HG02885 (cell line): ENCODE measurements around the gene PKP1.

Experiments
- ATAC-seq: cut with Tn5 transposase; IDR thresholded peaks from one replicate; pipeline ENCODE4 v1.9.1; 2021; ENCODE audit warnings: mild to moderate bottlenecking; ENCODE audit not compliant: unreplicated experiment, poor library complexity

PKP1 gene

DNA sequence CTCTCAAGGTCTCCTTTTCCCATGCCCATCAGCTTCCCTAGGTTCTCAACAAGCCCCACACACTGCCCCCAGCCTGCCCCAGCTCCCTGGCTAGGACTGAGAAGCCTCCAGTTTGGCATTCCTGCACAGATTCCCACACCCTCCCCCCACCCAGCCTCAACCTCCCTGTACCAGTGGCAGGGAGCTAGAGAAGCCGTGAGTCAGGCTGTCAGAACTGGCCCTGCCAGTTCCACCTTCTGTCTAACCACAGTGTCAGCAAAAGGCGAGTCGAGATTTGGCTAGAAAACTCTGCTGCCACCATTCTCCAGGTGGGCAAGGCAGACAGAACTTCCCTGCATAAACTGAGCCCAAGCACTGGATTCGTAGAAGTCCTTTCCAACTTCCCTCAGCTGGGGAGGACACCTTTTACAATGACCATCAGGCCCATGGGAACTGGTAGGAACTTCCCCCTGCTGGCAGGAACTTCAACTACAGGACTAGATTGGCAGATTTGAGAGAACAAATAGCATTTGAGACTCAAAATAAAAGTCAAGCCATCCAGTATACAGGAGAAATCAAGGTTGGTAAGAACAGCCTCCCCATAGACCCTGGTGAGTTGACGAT is 63.1 kb downstream of the PKP1 start:
- ATAC-seq = no peak

DNA sequence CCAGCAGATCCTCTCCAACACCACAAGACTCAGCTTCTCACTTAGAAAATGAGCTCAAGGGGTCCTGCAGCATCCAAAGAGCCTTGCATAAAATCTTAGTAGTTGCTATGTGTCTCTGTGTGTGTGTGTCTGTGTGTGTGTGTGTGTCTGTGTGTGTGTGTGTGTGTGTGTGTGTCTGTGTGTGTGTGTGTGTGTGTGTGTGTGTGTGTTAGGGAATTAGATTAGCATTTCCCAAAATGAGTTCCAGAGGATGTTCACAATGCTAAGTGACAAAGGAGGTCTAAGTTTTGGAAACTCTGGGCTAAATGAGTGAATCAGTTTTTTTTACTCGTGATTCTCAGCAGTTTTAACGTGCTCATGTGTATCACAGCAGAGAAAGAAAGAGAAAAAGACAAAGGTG is 63.7 kb downstream of the PKP1 start:
- ATAC-seq = no peak

DNA sequence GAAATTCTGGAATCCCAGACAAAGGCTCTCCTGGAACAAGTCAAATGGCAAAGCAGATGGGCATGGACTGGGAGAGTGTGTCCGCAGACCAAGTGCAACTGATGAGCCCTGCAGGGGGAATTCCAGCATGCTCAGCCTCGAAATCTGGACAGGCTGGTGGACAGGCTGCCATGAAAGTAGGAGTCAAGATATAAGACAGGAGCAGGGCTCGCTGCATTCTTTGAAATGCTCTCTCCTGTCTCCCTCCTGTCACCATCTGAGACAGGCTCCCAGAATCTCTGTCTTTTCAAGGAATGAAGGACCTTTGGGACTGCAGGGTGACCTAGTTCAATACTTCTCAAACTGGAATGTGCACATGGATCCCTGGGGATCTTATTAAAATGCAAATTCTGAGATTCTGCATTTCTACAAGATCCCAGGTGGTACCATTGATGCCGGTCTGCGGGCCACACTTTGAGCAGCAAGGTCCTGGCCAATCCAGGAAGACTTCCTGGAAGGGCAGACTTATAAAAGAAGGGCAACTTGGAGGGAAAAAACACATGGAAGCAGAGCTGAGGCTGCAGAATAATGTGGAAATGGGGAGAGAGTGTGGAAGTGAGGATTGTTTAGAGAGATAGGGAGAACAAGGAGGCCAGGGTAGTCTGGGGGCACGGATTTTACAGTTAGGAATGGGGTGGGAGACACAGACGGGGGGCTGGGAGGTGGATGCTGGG is 64.3 kb downstream of the PKP1 start:
- ATAC-seq = no peak

DNA sequence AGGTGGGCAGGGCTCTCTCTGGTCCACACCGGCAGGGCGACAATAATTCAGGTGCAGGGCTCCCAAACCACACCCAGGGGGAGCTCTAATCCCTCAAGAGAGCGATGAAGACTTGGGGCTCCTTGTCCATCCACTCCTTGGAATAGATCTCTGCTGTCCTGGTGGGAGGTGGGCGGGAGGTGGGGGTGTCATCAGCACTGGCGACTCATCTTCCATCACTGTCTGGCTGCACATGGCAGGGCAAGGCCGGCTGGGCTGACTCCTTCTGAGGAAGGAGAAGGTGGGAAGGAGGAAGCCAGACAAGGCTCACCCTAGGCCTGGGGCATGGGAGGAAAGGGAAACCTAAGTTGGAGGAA is 64.9 kb downstream of the PKP1 start:
- peak; percentile 45 for ATAC-seq

DNA sequence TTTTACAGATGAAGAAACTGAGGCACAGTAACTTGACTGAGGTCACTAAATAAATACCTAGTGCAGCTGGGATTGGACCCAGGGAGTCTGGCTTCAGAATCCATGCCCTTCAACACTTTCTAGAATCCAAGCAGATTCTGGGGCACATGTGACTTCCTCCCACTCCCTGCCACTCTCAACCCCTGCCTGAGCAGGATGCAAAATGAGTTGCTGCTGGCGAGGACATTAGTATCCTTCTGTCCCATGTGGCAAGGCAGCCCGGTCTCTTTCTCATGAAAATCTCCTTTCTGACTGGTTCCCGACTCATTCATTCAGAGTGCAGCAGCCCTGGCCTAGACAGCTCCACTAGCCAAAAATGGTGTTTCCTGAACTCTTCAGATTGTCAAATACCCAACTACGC is 65.8 kb downstream of the PKP1 start:
- ATAC-seq = no peak

DNA sequence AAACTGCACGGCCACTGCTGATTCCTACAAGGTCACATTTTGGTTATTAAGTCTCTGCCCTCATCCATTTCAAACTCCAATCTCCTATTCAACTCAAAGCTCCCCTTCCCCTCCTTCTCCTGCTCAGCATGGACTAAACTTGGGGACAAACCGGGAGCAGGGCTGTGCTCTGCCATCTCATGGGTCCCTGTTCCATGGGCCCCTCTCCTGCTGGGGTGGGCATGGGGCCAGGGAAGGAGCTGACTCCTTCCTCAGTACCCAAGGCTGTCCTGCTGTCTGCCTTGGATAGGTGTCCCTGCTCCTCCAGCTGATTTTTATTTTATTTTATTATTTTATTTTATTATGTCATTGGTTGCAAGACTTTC is 67.0 kb downstream of the PKP1 start:
- no peak for ATAC-seq

DNA sequence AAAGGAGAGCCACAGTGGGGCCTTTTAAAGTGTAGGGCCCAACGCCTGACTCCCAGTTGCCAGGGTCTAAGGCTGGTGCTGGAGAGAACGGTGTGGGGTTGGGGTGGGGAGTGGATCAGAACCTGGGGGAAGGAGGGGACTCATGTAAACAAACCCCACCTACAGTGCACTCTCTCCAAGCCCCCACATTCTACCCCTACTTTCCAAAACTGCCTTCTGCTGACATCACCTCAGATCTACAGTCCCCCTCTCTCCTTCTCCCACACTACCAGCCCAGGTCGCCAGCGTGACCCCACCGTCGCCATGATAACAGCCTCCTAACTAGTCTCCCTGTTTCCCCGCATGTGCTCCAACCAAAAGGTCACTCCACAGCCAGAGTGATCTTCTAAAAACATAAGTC is 67.6 kb downstream of the PKP1 start:
- ATAC-seq = no peak

DNA sequence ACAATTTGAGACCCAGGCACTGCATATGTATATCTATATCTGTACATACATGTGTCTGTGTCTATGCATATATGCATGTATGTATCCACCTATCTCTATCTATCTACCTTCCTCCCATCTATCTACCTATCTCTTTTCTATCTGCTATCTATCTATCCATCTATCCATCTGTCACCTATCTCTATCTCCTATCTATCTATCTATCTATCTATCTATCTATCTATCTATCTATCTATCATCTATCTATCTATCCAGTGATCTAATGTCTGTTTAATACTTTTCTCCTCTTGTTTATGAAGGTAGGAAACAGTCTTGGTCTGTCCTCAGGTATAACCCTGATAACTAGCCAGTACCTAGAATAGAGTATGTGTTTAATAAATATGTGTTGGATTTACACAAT is 68.3 kb downstream of the PKP1 start:
- ATAC-seq = no peak

DNA sequence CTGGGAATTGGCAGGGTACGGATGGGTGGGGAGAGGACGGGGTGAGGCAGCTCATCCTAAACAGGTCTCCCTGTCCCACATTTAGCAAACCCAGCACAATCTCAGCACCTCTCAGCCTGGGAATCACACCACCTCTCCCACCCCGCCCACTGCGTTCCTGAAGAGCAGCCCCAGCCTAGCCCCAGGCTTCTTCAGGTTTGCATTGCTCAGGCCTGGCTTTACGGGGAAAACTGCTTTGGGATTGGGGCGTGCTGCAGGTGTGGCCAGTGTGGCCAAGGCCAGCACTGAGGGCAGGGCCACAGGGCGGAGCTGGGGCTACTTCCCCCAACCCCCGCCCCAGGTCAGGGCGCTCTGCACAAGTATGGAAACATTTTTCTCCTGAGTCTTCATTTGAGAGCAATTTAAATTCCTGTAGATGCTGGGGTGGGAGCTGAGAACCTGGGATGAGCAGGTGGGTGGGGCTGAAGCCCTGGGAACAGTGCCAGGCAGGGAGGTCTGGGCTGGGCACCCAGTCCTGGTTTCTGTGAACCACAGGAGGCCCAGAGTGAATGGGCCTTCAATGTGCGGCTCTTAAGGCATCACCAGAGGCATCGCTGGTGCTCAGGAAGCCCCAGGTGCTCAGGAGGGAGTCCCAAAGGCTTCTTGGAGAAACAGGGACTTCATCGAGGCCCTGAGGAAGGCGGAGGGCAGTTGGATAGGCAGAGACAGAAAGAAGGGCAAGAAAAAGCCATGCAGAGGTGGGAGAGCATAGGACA is 70.1 kb downstream of the PKP1 start:
- ATAC-seq = no peak

DNA sequence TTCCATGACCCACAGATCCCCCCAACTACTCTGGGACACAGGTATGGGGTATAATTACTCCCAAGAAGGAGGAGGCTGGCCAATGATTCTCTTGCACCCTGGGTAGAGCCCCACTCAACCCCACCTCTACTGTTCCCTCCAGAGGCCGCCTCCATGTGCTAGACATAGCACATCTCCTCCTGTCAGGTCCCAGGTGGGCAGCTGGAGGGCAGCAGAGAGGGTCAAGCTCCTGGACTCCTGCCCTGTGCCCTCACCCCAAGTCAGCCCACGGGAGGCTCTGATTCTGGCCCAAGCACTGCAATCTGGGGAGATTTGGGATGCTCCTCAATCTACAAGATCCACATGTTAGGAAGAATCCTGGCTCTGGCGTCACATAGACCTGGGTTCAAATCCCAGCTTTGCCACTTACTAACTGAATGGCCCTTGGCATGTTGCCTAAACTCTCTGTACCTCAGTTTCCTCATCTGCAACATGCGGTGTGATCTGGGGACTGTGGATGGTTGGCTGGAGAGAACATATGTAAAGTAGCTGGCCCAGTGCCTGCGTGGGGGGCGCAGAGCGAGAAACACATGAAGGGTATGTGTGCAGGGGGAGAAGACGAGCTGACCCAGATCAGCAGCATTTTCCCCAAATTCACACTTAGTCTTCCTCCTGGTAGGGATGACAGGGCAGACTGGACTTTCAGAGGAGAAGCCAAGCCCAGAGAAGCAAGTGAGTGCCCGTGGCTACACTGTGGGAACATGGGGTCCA is 71.0 kb downstream of the PKP1 start:
- no peak for ATAC-seq

DNA sequence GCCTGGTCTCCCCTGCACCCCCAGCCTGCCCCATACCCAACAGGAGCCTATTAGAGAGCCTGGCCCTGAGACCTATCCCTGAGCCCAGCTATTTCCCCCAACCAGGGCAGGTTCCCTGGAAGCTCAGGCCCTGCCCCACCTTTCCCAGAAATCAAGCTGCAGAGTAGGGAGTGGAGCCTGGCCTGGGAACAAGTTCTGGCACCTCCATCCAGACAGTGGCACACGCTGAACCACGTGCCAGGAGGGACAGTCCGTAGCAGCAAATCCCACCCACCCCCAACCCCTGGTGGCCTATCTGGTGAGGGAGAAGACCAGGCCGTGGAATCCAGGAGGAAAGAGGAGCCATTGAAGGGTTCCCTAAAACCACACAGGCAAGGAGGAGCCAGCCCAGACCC is 71.6 kb downstream of the PKP1 start:
- ATAC-seq = no peak

DNA sequence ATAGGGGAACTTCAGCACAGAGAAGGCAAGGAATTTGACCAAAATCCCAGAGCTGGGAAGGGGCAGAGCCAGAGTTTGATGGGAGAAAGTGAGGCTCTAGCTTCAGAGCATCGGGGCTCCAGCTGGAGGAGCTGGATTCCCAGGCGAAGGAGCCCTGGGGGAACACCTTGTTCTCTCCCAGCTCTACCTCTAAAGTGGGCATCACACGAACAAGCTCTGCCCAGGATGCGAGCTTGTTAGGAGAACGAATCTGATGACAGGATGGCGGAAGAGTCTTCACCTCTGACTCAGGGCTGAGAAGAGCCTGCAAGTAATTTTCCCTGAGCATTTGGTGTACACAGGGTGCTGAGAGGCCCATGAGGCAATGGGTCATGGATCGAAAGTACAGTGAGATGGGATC is 72.2 kb downstream of the PKP1 start:
- no peak for ATAC-seq

DNA sequence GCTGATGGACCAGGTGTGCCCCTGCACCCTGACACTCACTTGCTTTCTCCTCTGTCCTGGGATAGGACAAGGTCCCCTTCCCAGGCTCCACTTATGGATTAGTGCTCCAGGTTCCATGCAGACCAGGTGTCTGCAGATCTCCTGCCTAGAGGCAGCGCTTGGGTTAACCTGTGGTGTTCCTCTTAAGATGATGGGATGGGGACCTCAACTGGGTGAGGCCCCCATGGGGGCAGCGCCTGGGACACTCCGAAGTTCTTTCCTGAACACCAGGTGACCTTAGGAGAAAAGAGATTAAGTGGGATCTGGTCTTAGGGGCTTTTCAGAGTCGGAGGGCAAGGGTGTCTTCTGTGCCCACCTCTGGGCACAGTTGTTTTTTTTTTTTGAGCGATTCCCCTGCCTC is 72.9 kb downstream of the PKP1 start:
- ATAC-seq = no peak

DNA sequence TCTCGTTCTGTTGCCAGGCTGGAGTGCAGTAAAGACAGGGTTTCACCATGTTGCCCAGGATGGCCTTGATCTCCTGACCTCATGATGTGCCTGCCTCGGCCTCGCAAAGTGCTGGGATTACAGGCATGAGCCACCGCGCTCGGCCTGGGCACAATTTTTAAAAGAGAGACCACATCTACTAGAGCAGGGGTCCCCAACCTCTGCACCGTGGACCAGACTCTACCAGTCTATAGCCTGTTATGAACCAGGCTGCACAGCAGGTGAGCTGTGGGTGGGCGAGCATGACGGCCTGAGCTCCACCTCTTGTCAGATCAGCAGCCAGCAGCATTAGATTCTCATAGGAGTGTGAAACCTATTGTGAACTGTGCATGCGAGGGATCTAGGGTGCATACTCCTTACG is 73.4 kb downstream of the PKP1 start:
- no peak for ATAC-seq

DNA sequence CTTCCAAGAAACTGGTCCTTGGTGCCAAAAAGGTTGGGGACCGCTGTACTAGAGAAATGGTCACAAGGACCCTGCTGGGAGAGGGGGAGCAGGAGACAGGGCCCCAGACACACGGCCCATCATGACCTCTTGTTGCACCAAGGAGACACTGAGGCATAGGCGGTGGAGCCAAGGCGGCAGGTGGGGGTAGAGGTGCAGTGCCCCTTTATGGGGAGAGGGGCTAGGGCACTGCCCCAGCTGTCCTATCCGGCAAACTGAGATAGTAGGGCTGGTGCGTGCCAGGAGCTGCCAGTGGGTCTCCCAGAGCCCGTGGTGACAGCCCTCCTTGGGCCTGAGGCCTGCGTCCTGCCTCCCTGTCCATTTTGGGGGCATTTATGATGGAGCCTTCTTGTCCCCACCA is 73.9 kb downstream of the PKP1 start:
- ATAC-seq = no peak

DNA sequence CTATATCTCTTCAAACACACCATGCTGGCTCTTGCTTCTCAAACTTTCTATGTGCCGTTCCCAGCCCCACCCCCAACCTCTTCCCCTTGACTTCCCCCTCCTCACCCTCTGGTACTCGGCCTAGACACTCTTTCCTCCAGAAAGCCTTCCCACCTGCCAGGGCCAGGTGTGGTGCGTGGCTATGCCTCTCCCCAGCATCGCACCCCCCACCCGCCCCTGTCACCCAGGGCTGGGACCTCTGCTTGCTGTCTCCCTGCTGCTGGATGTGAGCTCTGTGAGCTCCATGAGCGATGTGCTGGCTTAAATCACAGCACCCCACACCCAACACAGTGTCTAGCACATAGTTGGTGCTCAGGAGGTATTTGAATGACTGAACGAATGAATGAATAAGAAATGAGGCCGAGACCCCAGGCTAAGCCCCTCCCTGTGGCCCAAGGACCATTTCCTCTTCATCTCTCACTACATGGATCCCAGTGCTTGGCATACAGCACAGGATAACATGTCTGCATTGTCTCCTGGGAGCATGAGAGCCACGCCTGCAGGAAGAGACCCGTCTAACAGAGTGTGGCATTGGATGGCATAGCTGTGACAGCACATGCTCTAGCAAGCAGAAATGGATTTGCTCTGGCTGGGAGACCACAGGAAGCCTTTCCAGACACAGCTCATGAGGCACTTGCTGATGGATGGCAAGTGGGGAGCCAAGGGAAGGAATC is 74.5 kb downstream of the PKP1 start:
- ATAC-seq = no peak

DNA sequence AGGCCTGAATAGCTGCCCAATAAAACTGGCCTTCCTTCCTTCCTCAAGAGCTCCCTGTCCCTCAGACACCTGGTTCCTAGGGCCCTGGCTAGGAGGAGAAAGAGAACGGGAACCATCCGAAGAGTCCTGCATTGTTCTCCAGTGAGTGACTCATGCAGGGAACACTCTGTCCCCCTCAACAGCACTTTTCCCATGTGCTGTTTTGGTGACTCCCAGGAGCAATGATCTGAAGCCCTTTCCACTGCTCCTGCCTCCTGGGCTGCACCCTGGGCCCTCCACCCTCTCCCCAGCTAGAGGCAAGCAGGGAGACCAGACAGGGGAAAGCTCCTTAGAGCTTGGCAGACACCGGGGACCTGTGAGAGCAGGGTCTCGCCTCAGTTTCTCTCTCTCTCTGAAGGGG is 75.3 kb downstream of the PKP1 start:
- no peak for ATAC-seq

DNA sequence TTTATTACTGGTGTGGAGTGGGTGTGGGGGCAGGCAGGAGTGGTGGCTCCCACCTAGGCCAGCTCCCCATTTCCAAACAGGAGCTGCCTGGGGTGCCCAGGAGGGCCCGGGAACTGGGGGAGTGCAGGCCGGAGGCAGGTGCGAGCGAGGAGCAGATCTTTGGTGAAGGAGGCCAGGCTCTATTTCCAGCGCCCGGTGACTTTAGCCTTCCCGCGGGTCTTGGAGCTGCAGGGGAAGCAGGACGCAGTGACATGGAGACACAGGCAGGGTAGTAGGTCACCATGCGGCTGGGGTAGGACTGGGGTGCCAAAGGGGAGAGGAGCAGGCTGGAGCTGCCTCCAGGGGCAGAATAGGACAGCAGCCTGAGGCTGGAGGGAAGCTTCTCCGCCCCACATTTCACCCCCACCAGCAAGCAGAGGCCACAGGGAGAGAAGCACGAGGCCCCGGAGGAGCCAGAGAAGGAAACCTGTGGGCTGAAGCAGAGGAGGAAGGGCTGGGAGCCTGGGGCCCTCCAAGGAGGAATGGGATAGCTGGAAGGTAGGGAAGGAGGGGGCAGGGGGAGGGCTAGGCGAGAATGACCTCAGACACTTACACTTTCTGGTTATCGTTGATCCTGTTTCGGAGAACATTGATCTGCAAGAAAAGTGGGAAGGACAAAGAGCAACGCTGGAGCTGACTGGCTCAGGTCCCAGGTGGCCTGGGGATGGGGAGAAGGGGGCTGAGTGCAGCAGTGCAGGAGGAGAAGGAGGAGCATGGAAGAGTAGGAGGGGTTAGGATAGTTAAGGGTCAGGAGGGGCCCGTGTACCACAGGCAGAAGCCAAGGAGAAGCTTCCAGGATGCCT is 75.9 kb downstream of the PKP1 start:
- ATAC-seq = no peak

DNA sequence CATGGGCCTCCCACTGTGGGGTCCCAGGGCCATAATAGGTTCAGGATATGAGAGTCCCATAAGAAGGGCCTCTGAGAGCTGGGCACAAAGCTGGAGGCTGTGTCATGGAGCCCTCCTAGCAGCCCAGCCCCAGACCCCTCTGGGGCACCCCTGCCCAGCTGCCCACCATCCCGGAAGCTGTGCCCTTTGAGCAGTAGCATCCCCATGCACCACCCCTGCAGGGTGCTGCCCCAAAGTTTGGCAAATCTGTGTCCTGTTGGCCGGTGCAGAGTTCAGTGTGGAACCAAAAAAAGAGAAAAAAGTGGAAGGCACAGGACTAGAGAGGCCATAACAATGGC is 76.5 kb downstream of the PKP1 start:
- no peak for ATAC-seq

DNA sequence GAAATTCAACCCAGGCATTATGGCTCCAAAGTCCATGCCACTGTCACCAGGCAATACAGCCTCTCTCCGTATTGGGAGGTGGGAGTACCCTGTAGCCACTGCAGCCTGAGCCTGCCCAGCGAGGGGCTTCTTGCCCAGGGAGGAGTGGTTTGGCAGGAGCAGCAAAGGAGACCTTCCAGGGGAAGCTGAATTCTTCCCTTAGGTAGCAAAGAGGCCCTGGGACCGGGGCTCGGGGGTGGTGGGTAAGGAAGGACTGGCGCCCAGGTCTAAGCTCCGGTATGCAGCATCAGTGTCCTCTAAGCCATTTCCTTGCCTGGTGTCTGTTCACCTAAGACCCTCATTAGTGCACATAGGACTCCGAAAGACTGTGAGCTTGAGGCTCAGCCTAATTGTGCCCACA is 77.2 kb downstream of the PKP1 start:
- no peak for ATAC-seq
